HEK293 (cell line): ENCODE results near the gene XNDC1N.
"Not testable (repeated sequence)": the region's sequence is repeated elsewhere in the genome, so short reads cannot be mapped to it uniquely, and the experiment has no call there.

ENCODE experiments used
- CTCF ChIA-PET: fragments of 350-600 bp; formaldehyde crosslinking; extraction: SDS; loops from one replicate; lab custom pipeline; 2021; ENCODE audit warnings: antibody characterized with exemption; lab: Yijun Ruan, JAX
- POLR2A ChIA-PET: fragments of 300-600 bp; formaldehyde crosslinking; extraction: SDS; loops from one replicate; lab custom pipeline; 2020; ENCODE audit warnings: antibody characterized with exemption, inconsistent platforms; lab: Yijun Ruan, JAX
- H3K27ac ChIP-seq: fragments of 200-500 bp; sonication (Bioruptor generic); 2 replicates; pipeline ENCODE4 v1.5.1; 2014; ENCODE audit warnings: low read depth, low read length, control low read depth, inconsistent platforms; ENCODE audit errors: extremely low read depth
- H3K36me3 ChIP-seq, 2 experiments: fragments of 200-500 bp in 1 of 2; sonication (Bioruptor generic) in 1 of 2; 1 replicate in 1 of 2; 2 replicates in 1 of 2; pipeline ENCODE4 v1.5.1; 2014 to 2017; ENCODE audit warnings: inconsistent platforms in 2 of 2, low read length in 2 of 2; ENCODE audit not compliant: control insufficient read depth in 2 of 2, insufficient read depth in 1 of 2
- H3K4me1 ChIP-seq: fragments of 200-500 bp; sonication (Bioruptor generic); 2 replicates; pipeline ENCODE4 v1.5.1; 2014; ENCODE audit warnings: mild to moderate bottlenecking, low read length, inconsistent platforms; ENCODE audit not compliant: control insufficient read depth, insufficient read depth
- H3K4me3 ChIP-seq: 2 replicates; pipeline ENCODE4 v1.5.1; 2011; ENCODE audit warnings: low read depth, mild to moderate bottlenecking, control low read depth, low read length, moderate library complexity
- H3K9me3 ChIP-seq: fragments of 200-500 bp; sonication (Bioruptor generic); 2 replicates; pipeline ENCODE4 v1.5.1; 2014; ENCODE audit warnings: low read depth, low read length, inconsistent platforms; ENCODE audit not compliant: control insufficient read depth, insufficient read depth
- GFI1B ChIP-seq: fragments of 450-650 bp; formaldehyde crosslinking; IDR thresholded peaks from 2 replicates; pipeline ENCODE4 v1.5.1; 2016; ENCODE audit warnings: missing biosample characterization, missing genetic modification characterization
- PRDM6 ChIP-seq: fragments of 450-650 bp; formaldehyde crosslinking; IDR thresholded peaks from 2 replicates; pipeline ENCODE4 v1.5.1; 2017; ENCODE audit warnings: missing biosample characterization, missing genetic modification characterization
- ZNF114 ChIP-seq: fragments of 450-650 bp; formaldehyde crosslinking; IDR thresholded peaks from 2 replicates; pipeline ENCODE4 v1.5.0; 2017; ENCODE audit warnings: missing biosample characterization, missing genetic modification characterization
- ZNF211 ChIP-seq: fragments of 450-650 bp; formaldehyde crosslinking; IDR thresholded peaks from 2 replicates; pipeline ENCODE4 v1.5.1; 2016; ENCODE audit warnings: low read depth, missing biosample characterization, missing genetic modification characterization
- ZNF518A ChIP-seq: fragments of 450-650 bp; formaldehyde crosslinking; conservative IDR thresholded peaks from 2 replicates; pipeline ENCODE4 v1.5.1; 2016; ENCODE audit warnings: low read depth, missing biosample characterization, missing genetic modification characterization
- ZNF776 ChIP-seq: fragments of 450-650 bp; formaldehyde crosslinking; IDR thresholded peaks from 2 replicates; pipeline ENCODE4 v1.5.0; 2017; ENCODE audit warnings: missing biosample characterization, missing genetic modification characterization, borderline replicate concordance
- ZSCAN30 ChIP-seq: fragments of 450-650 bp; IDR thresholded peaks from 2 replicates; pipeline ENCODE4 v1.5.1; 2018; ENCODE audit warnings: missing biosample characterization, mild to moderate bottlenecking, missing genetic modification characterization, moderate library complexity

The XNDC1N gene

GRCh38 chr11:71895961-71896360 is 32.4 kb downstream of the XNDC1N start:
- ChIA-PET CTCF (no interaction called here), POLR2A (no interaction called here)
- Histone ChIP-seq H3K9me3 (no peaks in the 10 kb centered on the region), H3K36me3 (no peaks in the 10 kb centered on the region), H3K4me1 (no peaks in the 10 kb centered on the region), H3K27ac (no peak overlapping the region), H3K4me3 (no peak overlapping the region)
- TF ChIP-seq ZNF211 (tag by site-specific recombination) (no peak), ZSCAN30 (no peak), PRDM6 (tag by site-specific recombination) (no peak), ZNF776 (tag by site-specific recombination) (no peak), GFI1B (tag by site-specific recombination) (no peak), ZNF518A (tag by site-specific recombination) (no peak), ZNF114 (tag by site-specific recombination) (no peak)

GRCh38 chr11:71889181-71889872 is 39.1 kb downstream of the XNDC1N start:
- H3K4me3 ChIP-seq, H3K9me3 ChIP-seq, H3K4me1 ChIP-seq, H3K36me3 ChIP-seq, POLR2A ChIA-PET, H3K27ac ChIP-seq, CTCF ChIA-PET: not testable (repeated sequence)

- H3K36me3 ChIP-seq, H3K27ac ChIP-seq, H3K4me3 ChIP-seq, H3K9me3 ChIP-seq, POLR2A ChIA-PET, CTCF ChIA-PET, H3K4me1 ChIP-seq: not testable (repeated sequence)
Measured at GRCh38 chr11:71888335-71889010, 39.9 kb downstream of the XNDC1N start.

GRCh38 chr11:71885806-71886205 is 42.6 kb downstream of the XNDC1N start:
- not testable (repeated sequence) for H3K4me1 ChIP-seq

More at GRCh38 chr11:71885806-71886205, 42.6 kb downstream of the XNDC1N start:
- CTCF ChIA-PET, H3K4me3 ChIP-seq, H3K36me3 ChIP-seq, H3K27ac ChIP-seq, H3K9me3 ChIP-seq, POLR2A ChIA-PET: not testable (repeated sequence)
